ENCODE results near the gene C19orf53.
"Not testable (repeated sequence)": the region's sequence is repeated elsewhere in the genome, so short reads cannot be mapped to it uniquely, and the experiment has no call there.

C19orf53 gene

DNA sequence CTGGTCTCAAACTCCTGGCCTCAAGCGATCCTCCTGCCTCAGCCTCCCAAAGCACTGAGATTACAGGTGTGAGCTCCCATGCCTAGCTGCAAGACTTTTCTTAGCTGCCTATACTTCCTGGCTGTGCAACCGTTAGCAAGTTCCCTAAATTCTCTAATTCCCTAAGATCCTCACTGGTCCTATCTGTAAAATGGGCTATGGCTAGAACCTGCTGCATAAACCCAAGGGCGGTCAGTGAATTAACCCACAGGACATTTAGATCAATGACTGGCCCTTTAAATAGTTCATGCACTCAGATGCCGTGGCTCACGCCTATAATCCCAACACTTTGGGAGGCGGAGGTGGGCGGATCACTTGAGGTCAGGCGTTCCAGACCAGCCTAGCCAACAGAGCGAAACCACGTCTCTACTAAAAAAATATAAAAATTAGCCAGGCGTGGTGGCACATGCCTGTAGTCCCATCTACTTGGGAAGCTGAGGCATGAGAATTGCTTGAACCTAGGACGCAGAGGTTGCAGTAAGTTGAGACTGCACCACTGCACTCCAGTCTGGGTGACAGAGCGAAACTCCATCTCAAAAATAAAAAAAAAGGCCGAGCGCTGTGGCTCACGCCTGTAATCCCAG lies 4.1 kb upstream of the C19orf53 start:
- no peaks in the 10 kb centered on the region for H3K9me3 Mint-ChIP-seq
- H3K36me3 Mint-ChIP-seq, result peaks cover 15% of the 10 kb centered on the region
- H3K4me3 Mint-ChIP-seq, result no peak overlapping the region
- H3K4me1 Mint-ChIP-seq, result peaks cover 22% of the 10 kb centered on the region
- CTCF ChIA-PET, result interaction anchor here (0.8 kb wide), 1 partner anchor 84 kb away, joined by 3 read pairs; no protein-coding TSS in a partner anchor
- H3K27me3 Mint-ChIP-seq, result no peaks in the 10 kb centered on the region
- no peak for DNase-seq
- no peak overlapping the region for H3K27ac Mint-ChIP-seq

- peaks cover 30% of the 10 kb centered on the region for H3K4me1 Mint-ChIP-seq
- H3K36me3 Mint-ChIP-seq, result peaks cover 33% of the 10 kb centered on the region
- no peak overlapping the region for H3K4me3 Mint-ChIP-seq
- no peak overlapping the region for H3K27ac Mint-ChIP-seq
- no peaks in the 10 kb centered on the region for H3K27me3 Mint-ChIP-seq
- CTCF ChIA-PET, result interaction anchor here (1.3 kb wide), 1 partner anchor 84 kb away, joined by 5 read pairs; no protein-coding TSS in a partner anchor
- DNase-seq, result no peak
- H3K9me3 Mint-ChIP-seq, result no peaks in the 10 kb centered on the region
Measured at GRCh38 chr19:13778398-13778797, 4.1 kb downstream of the C19orf53 start.

- peaks cover 33% of the 10 kb centered on the region for H3K36me3 Mint-ChIP-seq
- H3K27me3 Mint-ChIP-seq, result no peaks in the 10 kb centered on the region
- peaks cover 34% of the 10 kb centered on the region for H3K4me1 Mint-ChIP-seq
- no peaks in the 10 kb centered on the region for H3K9me3 Mint-ChIP-seq
- CTCF ChIA-PET, result interaction anchor here (1.3 kb wide), 1 partner anchor 83 kb away, joined by 5 read pairs; no protein-coding TSS in a partner anchor
- no peak for DNase-seq
- no peak overlapping the region for H3K4me3 Mint-ChIP-seq
- H3K27ac Mint-ChIP-seq, result no peak overlapping the region
Measured at GRCh38 chr19:13778847-13779246, 4.6 kb downstream of the C19orf53 start.

DNA sequence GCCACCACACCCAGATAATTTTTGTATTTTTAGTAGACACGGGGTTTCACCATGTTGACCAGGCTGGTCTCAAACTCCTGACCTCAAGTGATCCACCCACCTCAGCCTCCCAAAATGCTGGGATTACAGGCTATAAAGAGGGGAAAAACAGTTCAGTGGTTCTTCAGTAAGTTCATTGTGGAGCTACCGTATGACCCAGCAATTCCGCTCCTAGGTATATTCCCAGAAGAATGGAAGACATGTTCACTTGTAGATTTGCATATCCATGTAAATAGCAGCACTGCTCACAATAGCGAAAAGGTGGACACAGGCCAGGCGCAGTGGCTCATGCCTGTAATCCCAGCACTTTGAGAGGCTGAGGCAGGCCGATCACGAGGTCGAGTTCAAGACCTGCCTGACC lies 5.5 kb downstream of the C19orf53 start:
- Mint-ChIP-seq H3K4me1 (peaks cover 33% of the 10 kb centered on the region), H3K36me3 (peaks cover 29% of the 10 kb centered on the region)
- H3K9me3 Mint-ChIP-seq, DNase-seq, H3K27ac Mint-ChIP-seq, H3K4me3 Mint-ChIP-seq, H3K27me3 Mint-ChIP-seq, CTCF ChIA-PET: not testable (repeated sequence)

- H3K4me3 Mint-ChIP-seq, result no peak overlapping the region
Measured at GRCh38 chr19:13781547-13781946, 7.3 kb downstream of the C19orf53 start.

GRCh38 chr19:13782537-13782936 lies 8.3 kb downstream of the C19orf53 start:
- no peak for DNase-seq
- peaks cover 13% of the 10 kb centered on the region for H3K36me3 Mint-ChIP-seq
- no peak overlapping the region for H3K27ac Mint-ChIP-seq
- H3K9me3 Mint-ChIP-seq, result no peaks in the 10 kb centered on the region
- H3K4me3 Mint-ChIP-seq, result no peak overlapping the region
- peaks cover 30% of the 10 kb centered on the region for H3K4me1 Mint-ChIP-seq
- CTCF ChIA-PET, result interaction anchor here (9.1 kb wide), 1 partner anchor 81 kb away, joined by 150 read pairs; no protein-coding TSS in a partner anchor
- H3K27me3 Mint-ChIP-seq, result no peaks in the 10 kb centered on the region

More at GRCh38 chr19:13781547-13781946, 7.3 kb downstream of the C19orf53 start:
- Mint-ChIP-seq H3K27me3 (no peaks in the 10 kb centered on the region), H3K27ac (no peak overlapping the region), H3K9me3 (no peaks in the 10 kb centered on the region), H3K36me3 (peaks cover 16% of the 10 kb centered on the region), H3K4me1 (peaks cover 25% of the 10 kb centered on the region)
- no peak for DNase-seq
- CTCF ChIA-PET, result interaction anchor here (9.1 kb wide), 1 partner anchor 82 kb away, joined by 150 read pairs; no protein-coding TSS in a partner anchor

DNA sequence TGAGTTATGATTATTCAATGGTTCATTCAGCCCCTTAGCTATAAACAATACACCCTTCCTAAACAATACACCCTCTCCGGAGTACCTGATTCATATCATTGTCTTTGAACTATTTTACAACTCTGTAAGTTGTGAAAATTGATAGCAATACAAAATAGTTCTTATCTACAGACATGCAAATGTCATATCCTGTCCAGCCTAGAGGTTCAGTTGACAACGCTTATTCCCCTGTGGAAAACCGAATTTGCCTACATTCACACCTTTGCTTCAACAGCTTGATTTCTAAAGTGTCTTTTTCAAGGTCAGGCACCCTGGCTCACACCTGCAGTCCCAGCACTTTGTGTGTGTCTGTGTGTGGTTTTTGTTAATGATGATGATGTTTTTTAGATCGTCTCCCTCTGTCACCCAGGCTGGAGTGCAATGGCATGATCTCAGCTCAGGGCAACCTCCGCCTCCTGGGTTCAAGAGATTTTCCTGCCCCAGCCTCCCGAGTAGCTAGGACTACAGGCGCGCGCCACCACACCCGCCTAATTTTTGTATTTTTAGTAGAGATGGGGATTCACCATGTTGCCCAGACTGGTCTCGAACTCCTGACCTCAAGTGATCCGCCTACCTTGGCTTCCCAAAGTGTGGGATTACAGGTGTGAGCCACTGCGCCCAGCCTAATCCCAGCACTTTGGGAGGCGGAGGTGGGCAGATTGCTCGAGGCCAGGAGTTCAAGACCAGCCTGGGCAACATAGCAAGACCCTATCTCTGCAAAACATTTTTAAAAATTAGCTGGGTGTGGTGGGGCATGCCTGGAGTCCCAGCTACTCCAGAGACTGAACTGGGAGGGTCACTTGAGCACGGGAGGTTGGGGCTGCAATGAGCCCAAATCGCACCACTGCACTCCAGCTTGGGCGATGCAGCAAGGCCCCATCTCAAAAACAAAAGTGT lies 9.6 kb downstream of the C19orf53 start:
- DNase-seq, result no peak
- Mint-ChIP-seq H3K27me3 (no peaks in the 10 kb centered on the region), H3K4me3 (no peak overlapping the region), H3K27ac (no peak overlapping the region), H3K9me3 (no peaks in the 10 kb centered on the region), H3K4me1 (peaks cover 43% of the 10 kb centered on the region), H3K36me3 (peaks cover 7% of the 10 kb centered on the region)
- CTCF ChIA-PET, result interaction anchor here (0.6 to 9.1 kb wide), 8 partner anchors 9 to 85 kb away, joined by 3 to 150 read pairs (median 4); partner anchors contain the start of genes C19orf53 and MRI1

- H3K27me3 Mint-ChIP-seq, result no peaks in the 10 kb centered on the region
- H3K27ac Mint-ChIP-seq, result peak overlapping the region; percentile 45
- H3K4me1 Mint-ChIP-seq, result peaks cover 48% of the 10 kb centered on the region
- peak; percentile 81 for DNase-seq
- H3K4me3 Mint-ChIP-seq, result peak overlapping the region; percentile 41
- CTCF ChIA-PET, result interaction anchor here (0.7 to 9.1 kb wide), 9 partner anchors 9 to 78 kb away, joined by 3 to 150 read pairs (median 4); partner anchors contain the start of gene MRI1
- H3K9me3 Mint-ChIP-seq, result no peaks in the 10 kb centered on the region
- H3K36me3 Mint-ChIP-seq, result peaks cover 2% of the 10 kb centered on the region
Measured at GRCh38 chr19:13784731-13785452, 10.6 kb downstream of the C19orf53 start.

DNA sequence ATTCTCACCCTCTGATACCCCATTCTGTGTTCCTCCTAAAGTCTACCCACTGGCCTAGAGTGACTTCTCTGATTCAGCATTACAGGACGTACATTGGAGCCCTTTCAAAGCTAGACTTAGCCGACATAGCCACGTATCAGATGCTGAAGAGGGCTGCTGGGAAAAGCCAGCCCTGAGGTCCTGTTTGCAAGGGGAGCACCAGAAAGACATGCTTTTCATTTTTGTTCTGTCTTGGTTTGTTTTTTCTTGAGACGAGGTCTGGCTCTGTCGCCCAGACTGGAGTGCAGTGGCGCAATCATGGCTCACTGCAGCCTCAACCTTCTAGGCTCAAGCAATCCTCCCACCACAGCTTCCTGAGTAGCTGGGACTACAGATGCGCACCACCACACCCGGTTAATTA lies 14.7 kb downstream of the C19orf53 start:
- peak; percentile 60 for DNase-seq
- H3K36me3 Mint-ChIP-seq, result peaks cover 2% of the 10 kb centered on the region

DNA sequence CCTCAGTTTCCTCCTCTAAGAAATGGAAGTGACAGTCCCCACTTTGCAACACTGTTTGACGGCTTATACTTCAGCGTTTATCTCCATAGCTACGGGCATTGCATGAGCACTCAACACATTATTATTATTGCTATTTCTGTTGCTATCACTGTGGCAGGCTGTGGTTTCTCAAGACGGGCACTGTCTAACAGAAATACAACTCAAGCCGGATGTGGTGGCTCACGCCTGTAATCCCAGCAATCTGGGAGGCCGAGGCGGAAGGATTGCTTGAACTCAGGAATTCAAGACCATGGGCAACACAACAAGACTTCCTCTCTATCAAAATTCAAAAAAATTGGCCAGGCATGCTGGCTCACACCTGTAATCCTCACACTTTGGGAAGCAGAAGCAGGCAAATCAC lies 16.1 kb downstream of the C19orf53 start:
- Mint-ChIP-seq H3K27me3 (no peaks in the 10 kb centered on the region), H3K4me1 (peaks cover 51% of the 10 kb centered on the region), H3K4me3 (no peak overlapping the region), H3K9me3 (no peaks in the 10 kb centered on the region), H3K36me3 (peaks cover 5% of the 10 kb centered on the region), H3K27ac (peak overlapping the region; percentile 72)
- DNase-seq, result no peak
- CTCF ChIA-PET, result interaction anchor here (9.1 kb wide), 1 partner anchor 73 kb away, joined by 150 read pairs; no protein-coding TSS in a partner anchor

More for the DNA sequence above, 14.7 kb downstream of the C19orf53 start:
- no peaks in the 10 kb centered on the region for H3K9me3 Mint-ChIP-seq
- H3K4me3 Mint-ChIP-seq, result peak overlapping the region; percentile 35
- H3K27ac Mint-ChIP-seq, result peak overlapping the region; percentile 96
- CTCF ChIA-PET, result interaction anchor here (0.7 to 9.1 kb wide), 3 partner anchors 15 to 74 kb away, joined by 3 to 150 read pairs (median 4); no protein-coding TSS in a partner anchor
- H3K4me1 Mint-ChIP-seq, result peaks cover 50% of the 10 kb centered on the region
- H3K27me3 Mint-ChIP-seq, result no peaks in the 10 kb centered on the region

DNA sequence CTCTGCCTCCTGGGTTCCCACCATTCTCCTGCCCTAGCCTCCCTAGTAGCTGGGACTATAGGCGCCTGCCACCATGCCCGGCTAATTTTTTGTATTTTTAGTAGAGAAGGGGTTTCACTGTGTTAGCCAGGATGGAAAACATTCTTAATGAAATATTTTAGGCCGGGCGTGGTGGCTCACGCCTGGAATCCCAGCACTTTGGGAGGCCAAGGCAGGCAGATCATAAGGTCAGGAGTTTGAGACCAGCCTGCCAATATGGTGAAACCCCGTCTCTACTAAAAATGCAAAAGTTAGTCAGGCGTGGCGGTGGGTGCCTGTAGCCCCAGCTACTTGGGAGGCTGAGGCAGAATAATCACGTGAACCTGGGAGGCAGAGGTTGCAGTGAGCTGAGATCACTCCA lies 19.1 kb downstream of the C19orf53 start:
- not testable (repeated sequence) for H3K9me3 Mint-ChIP-seq, H3K27me3 Mint-ChIP-seq, H3K36me3 Mint-ChIP-seq, DNase-seq, H3K27ac Mint-ChIP-seq
- Mint-ChIP-seq H3K4me1 (peaks cover 51% of the 10 kb centered on the region), H3K4me3 (peak overlapping the region; percentile 65)
- CTCF ChIA-PET, result interaction anchor here (1.4 to 2.7 kb wide), 2 partner anchors 9 to 69 kb away, joined by 3 to 11 read pairs; no protein-coding TSS in a partner anchor

DNA sequence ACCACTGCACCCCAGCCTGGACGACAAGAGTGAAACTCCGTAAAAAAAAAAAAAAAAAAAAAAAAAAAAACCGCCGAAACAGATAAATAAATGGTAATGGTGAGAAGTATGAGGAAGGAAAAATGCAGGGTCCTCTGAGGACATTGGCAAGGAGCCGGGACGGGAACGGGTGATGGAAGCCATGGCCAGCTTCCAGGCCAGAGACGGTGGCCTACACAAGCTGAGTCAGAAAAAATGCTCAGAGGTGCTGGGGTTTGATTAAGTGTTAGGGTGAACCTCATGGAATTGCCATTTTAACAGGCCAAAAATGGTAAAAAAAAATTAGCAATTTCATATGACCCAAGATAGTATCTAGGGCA lies 20.1 kb downstream of the C19orf53 start:
- CTCF ChIA-PET, result interaction anchor here (1.2 to 2.7 kb wide), 3 partner anchors 10 to 68 kb away, joined by 3 to 11 read pairs (median 4); no protein-coding TSS in a partner anchor
- no peaks in the 10 kb centered on the region for H3K9me3 Mint-ChIP-seq
- DNase-seq, result no peak
- peak overlapping the region; percentile 98 for H3K4me3 Mint-ChIP-seq
- H3K27ac Mint-ChIP-seq, result peak overlapping the region; percentile 96
- H3K27me3 Mint-ChIP-seq, result no peaks in the 10 kb centered on the region
- H3K36me3 Mint-ChIP-seq, result peaks cover 4% of the 10 kb centered on the region
- peaks cover 40% of the 10 kb centered on the region for H3K4me1 Mint-ChIP-seq

DNA sequence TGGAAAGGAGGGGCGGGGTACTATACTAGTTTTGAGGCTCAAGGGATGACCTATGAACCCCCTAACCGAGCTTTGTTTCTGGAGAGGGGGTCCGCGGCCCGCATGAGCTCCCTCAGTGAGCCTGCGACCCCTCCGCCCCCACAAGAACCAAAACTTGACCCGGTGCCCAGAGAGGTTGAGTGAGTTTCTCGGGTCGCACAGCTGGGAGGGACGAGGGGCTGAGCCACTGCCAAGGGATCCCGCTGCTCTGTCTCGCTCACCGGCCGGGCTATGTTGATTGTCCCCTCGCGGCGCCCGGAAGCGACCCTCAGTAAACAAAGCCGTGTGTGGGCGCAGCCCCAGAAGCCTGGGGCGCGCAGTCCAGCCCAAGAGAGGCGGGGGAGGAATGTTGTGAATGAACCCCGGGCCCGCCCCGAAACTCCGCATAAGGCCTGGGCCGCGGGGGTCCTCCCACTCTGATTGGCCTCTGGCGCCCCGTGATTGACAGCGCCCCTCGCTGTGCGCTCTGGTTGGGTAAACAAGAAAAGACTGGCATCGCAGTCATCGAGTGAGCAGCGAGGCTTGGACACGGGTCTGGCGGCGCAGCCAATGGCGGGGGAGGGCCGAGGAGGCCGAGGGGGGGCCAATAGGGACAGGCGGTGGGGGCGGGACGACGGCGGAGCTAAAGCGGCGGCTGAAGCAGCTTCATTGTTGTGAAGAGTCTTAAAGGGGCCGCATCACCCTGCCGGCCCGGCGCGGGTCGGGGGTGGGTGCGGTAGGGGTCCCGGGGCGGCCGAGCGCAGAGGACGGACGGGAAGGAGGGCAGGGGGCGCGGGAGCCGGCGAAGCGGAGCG lies 20.7 kb downstream of the C19orf53 start, which contains the start of gene ZSWIM4:
TSS of gene ZSWIM4 (plus strand) at position 687 of the 833 bp plus-strand sequence. CDS start 206 bp downstream, outside the sequence.
- H3K9me3 Mint-ChIP-seq, result no peaks in the 10 kb centered on the region
- H3K36me3 Mint-ChIP-seq, result peaks cover 4% of the 10 kb centered on the region
- H3K27ac Mint-ChIP-seq, result peak within 1 kb of the TSS; percentile 96
- peaks cover 39% of the 10 kb centered on the region for H3K4me1 Mint-ChIP-seq
- no peaks in the 10 kb centered on the region for H3K27me3 Mint-ChIP-seq
- CTCF ChIA-PET, result interaction anchor here (1.2 to 2.7 kb wide), 4 partner anchors 11 to 67 kb away, joined by 3 to 11 read pairs (median 4); no protein-coding TSS in a partner anchor
- peak; percentile 99 for DNase-seq
- peak within 1 kb of the TSS; percentile 98 for H3K4me3 Mint-ChIP-seq

Measured in activated naive CD4-positive, alpha-beta T cell treated with anti-CD3 and anti-CD28 coated beads, Interleukin-2, amount 10 ng/mL, durations not matched to agents 7 days and 5 days (primary cell).